Heart left ventricle (tissue), 13 donors: ENCODE measurements around the gene REPS2.

Experiments
- CTCF ChIP-seq, 12 donors: fragments of 200-600 bp; sonication (generic) in 4 of 12; IDR thresholded peaks; one replicate each; pipeline versions ENCODE4 v1.5.0 to v1.8.0; 2018 to 2022; ENCODE audit warnings: antibody characterized with exemption in 12 of 12, mild to moderate bottlenecking in 5 of 12
- POLR2A ChIP-seq, 2 donors: fragments of 450-650 bp; IDR thresholded peaks; one replicate each; pipeline ENCODE4 v1.6.1; 2017; ENCODE audit warnings: antibody characterized with exemption in 2 of 2, mild to moderate bottlenecking in 2 of 2, moderate library complexity in 2 of 2
- donor health status: ischemic (EF 13 %, LVEDD 7.1; RV severe dilation, severe dysfunction).
- donor health status: DM: no; HTN: yes; CAD: no.
- donor health status: DM: no; HTN: no; CAD: no.
- donor health status: ischemic (EF 25% LVEDD 6.9; RV normal size, moderate dysfunction).
- donor health status: ischemic (EF 25% LVEDD 5.7; RV mildly dilated, moderate dysfunction).
- donor health status: ischemic (EF 35%, LVEDD 5.7; RV mildly dilated, moderate dysfunction).
- donor health status: nonischemic (EF 11% LVEDD 7.7; RV severe dilation, severe dysfunction).
- donor health status: DM: yes; HTN: yes; CAD: no.
- donor health status: PGD.
- donor health status: ischemic (EF 29% LVEDD 5.4; RV normal size, mild dysfunction).
- donor health status: nonischemic (EF 23%, LVEDD 6.1; RV moderate dilation, normal function).

DNA sequence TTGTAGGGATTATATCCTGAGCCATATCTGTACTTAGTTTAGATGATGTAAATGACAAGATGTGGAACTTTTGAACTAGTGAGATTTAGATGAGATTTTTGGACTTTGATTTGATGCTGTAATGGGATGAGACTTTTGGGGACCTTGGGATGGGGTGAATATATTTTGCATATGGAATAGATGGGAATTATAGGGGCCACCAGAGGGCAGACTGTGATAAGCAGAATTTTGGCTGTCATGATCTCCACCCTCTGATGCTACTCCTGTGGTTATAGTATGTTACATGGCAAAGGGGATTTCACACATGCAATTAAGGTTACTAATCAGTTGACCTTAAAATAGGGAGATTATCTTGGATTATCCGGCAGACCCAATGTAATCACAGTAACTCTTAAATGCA, 214.5 kb downstream of the REPS2 start:
- TF ChIP-seq CTCF (IDR thresholded peaks at IDR 0.05): no peak
- TF ChIP-seq POLR2A (IDR thresholded peaks at IDR 0.05): no peak
